K562 (cell line): Measurements from ENCODE around the gene EPS8. TPM values are rescaled to one million over a fixed set of nuclear protein-coding genes. Genes with fewer than 3 reads are reported as not detected.

Experiments used
- ATAC-seq: fragments of 200-7000 bp; cut with Tn5 transposase; 3 replicates; pipeline ENCODE4 v1.9.1; 2020; ENCODE audit warnings: moderate library complexity
- BruUV-seq: library from RNA; stranded (reverse); fragments of 400-500 nt; replicated peaks from 2 replicates; lab custom pipeline; 2021; lab: Mats Ljungman, UMichigan
- CTCF ChIA-PET: fragments of 300-600 bp; formaldehyde crosslinking; extraction: SDS; loops from one replicate; lab custom pipeline; 2021; ENCODE audit warnings: low intra/inter-chr PET ratio; lab: Yijun Ruan, JAX
- POLR2A ChIA-PET: fragments of 300-600, 350-650 bp; sonication (Branson Sonifier 250); formaldehyde crosslinking; extraction: SDS; loops from one replicate; lab custom pipeline; 2021; ENCODE audit warnings: antibody characterized with exemption, inconsistent platforms; lab: Yijun Ruan, JAX
- DNase-seq, 4 experiments: peaks; one replicate each; pipeline versions ENCODE4 v3.0.0 to v3.0.0-alpha.2; 2011 to 2018; ENCODE audit warnings: low spot score in 3 of 4, mixed read lengths in 3 of 4; ENCODE audit errors: extremely low read depth in 1 of 4
- FAIRE-seq: peaks from 2 replicates; lab custom pipeline; 2011; peaks lifted over from hg19 to GRCh38; lab: Jason Lieb, UNC
- H2AFZ ChIP-seq: 2 replicates; pipeline ENCODE4 v1.6.0; 2011; ENCODE audit warnings: low read depth, low read length, control low read depth, inconsistent platforms
- H3K27ac ChIP-seq: fragments of 200-600 bp; 3 replicates; pipeline ENCODE4 v1.8.0; 2011; ENCODE audit warnings: low read depth, mild to moderate bottlenecking, control low read depth, inconsistent platforms, low read length, moderate library complexity, mixed read lengths; ENCODE audit errors: extremely low read depth
- H3K27me3 ChIP-seq, 2 experiments: fragments of 300-600 bp in 1 of 2; 2 replicates in 1 of 2; 3 replicates in 1 of 2; pipeline versions ENCODE4 v1.6.0 to v1.8.0; 2011; ENCODE audit warnings: inconsistent platforms in 2 of 2, low read length in 2 of 2, mild to moderate bottlenecking in 1 of 2, mixed read lengths in 1 of 2, moderate library complexity in 1 of 2; ENCODE audit not compliant: control insufficient read depth in 2 of 2, insufficient read depth in 2 of 2
- H3K36me3 ChIP-seq: fragments of 300-600 bp; 3 replicates; pipeline ENCODE4 v1.8.0; 2011; ENCODE audit warnings: mild to moderate bottlenecking, low read length, inconsistent platforms; ENCODE audit not compliant: control insufficient read depth, insufficient read depth
- H3K4me1 ChIP-seq, 2 experiments: fragments of 200-600 bp in 1 of 2; replicated peaks in 1 of 2; 2 replicates in 1 of 2; 3 replicates in 1 of 2; pipeline versions ENCODE4 v1.5.1 to v1.8.0; 2011; ENCODE audit warnings: inconsistent platforms in 2 of 2, low read length in 2 of 2, mild to moderate bottlenecking in 1 of 2, mixed read lengths in 1 of 2, moderate library complexity in 1 of 2; ENCODE audit not compliant: control insufficient read depth in 2 of 2, insufficient read depth in 2 of 2
- H3K4me2 ChIP-seq: 2 replicates; pipeline ENCODE4 v1.6.1; 2011; ENCODE audit warnings: low read length, control low read depth, inconsistent platforms, mixed read lengths; ENCODE audit not compliant: insufficient read depth
- H3K4me3 ChIP-seq: fragments of 200-600 bp; sonication (generic), shearing (Covaris generic); 2 replicates; pipeline ENCODE4 v1.5.1; 2016; ENCODE audit warnings: control low read depth, inconsistent platforms
- H3K79me2 ChIP-seq: fragments of 200-600 bp; 3 replicates; pipeline ENCODE4 v1.8.0; 2011; ENCODE audit warnings: low read length, inconsistent platforms; ENCODE audit not compliant: control insufficient read depth, insufficient read depth
- H3K9ac ChIP-seq, 2 experiments: 2 replicates each; pipeline versions ENCODE4 v1.6.0 to v1.6.1; 2011; ENCODE audit warnings: low read depth in 2 of 2, low read length in 2 of 2, control low read depth in 1 of 2, inconsistent platforms in 1 of 2, mild to moderate bottlenecking in 1 of 2, mixed read lengths in 1 of 2; ENCODE audit not compliant: insufficient read depth in 1 of 2
- H3K9me1 ChIP-seq: one replicate; pipeline ENCODE4 v1.6.0; 2011; ENCODE audit warnings: inconsistent platforms, mild to moderate bottlenecking, low read length, moderate library complexity; ENCODE audit not compliant: control insufficient read depth, insufficient read depth
- H3K9me3 ChIP-seq: replicated peaks from 2 replicates; pipeline ENCODE4 v1.5.1; 2011; ENCODE audit warnings: low read depth, low read length, inconsistent platforms; ENCODE audit not compliant: control insufficient read depth, insufficient read depth
- H4K20me1 ChIP-seq: replicated peaks from 2 replicates; pipeline ENCODE4 v1.6.1; 2011; ENCODE audit warnings: low read length, inconsistent platforms, mixed read lengths; ENCODE audit not compliant: control insufficient read depth, insufficient read depth
- NCOA2 ChIP-seq, 2 experiments: fragments of 450-650 bp; IDR thresholded peaks; 2 replicates each; pipeline ENCODE4 v1.6.1; 2018; ENCODE audit warnings: mild to moderate bottlenecking in 2 of 2, moderate library complexity in 1 of 2; ENCODE audit not compliant: partially characterized antibody in 2 of 2
- SMAD4 ChIP-seq: fragments of 250-450 bp; sonication (Bioruptor Pico); conservative IDR thresholded peaks from 2 replicates; pipeline ENCODE4 v1.8.0; 2021; ENCODE audit warnings: inconsistent platforms, mild to moderate bottlenecking, moderate library complexity
- SOX6 ChIP-seq: fragments of 450-650 bp; IDR thresholded peaks from 2 replicates; pipeline ENCODE4 v1.6.1; 2014; ENCODE audit warnings: mild to moderate bottlenecking
- ZBED1 ChIP-seq: IDR thresholded peaks from 2 replicates; pipeline ENCODE4 v1.6.1; 2014
- ZBTB8A ChIP-seq: fragments of 450-650 bp; IDR thresholded peaks from 2 replicates; pipeline ENCODE4 v1.6.1; 2018; ENCODE audit warnings: mild to moderate bottlenecking, moderate library complexity; ENCODE audit not compliant: partially characterized antibody
- ZNF24 ChIP-seq: fragments of 450-650 bp; IDR thresholded peaks from 2 replicates; pipeline ENCODE4 v1.6.1; 2016
- ZNF785 ChIP-seq: fragments of 250-450 bp; sonication (Bioruptor Pico); IDR thresholded peaks from 2 replicates; pipeline ENCODE4 v1.4.0; 2020; ENCODE audit warnings: mild to moderate bottlenecking
- WGBS: fragments of 100-300 bp; shearing (Covaris generic); methylation state at CpG from one replicate; pipeline ENCODE4 v1.1.6; 2016; ENCODE audit warnings: low coverage, mixed read lengths; ENCODE audit not compliant: insufficient coverage; ENCODE audit errors: missing lambda C conversion rate; 5-methylcytosine and 5-hydroxymethylcytosine counted together
- in situ Hi-C: fragments of 300-500 bp; cut with MboI; formaldehyde crosslinking; loops from 4 replicates; pipeline ENCODE4 v1.15.0; 2018; ENCODE audit warnings: inconsistent platforms, mixed read lengths
- intact Hi-C: fragments of 100-400 bp; cut with micrococcal nuclease; formaldehyde crosslinking; loops from 2 replicates; pipeline ENCODE4 v1.14.2; 2022
- polyA plus RNA-seq, 8 experiments: library from polyadenylated mRNA; depleted of rRNA in 4 of 8; stranded (reverse) in 5 of 8; unstranded in 3 of 8; fragments of >200 nt; fragmentation: Nextera tagmentation in 2 of 8; fragmentation: Illumina TruSeq in 1 of 8; extraction: Ambion mirVana in 2 of 8; extraction: Trizol in 1 of 8; gene quantifications; 2 replicates each; pipeline versions ENCODE4 v1.2.1 to v1.2.3, GENCODE V29; 2011 to 2014; ENCODE audit warnings: inconsistent platforms in 1 of 8, missing spikeins in 1 of 8
- total RNA-seq, 7 experiments: library from RNA; depleted of rRNA in 6 of 7; stranded (reverse); fragments of >200 nt in 6 of 7; fragmentation: Illumina TruSeq in 2 of 7; extraction: Trizol in 2 of 7; gene quantifications; 2 replicates each; pipeline versions ENCODE4 v1.2.1 to v1.2.3, GENCODE V29; 2011 to 2021; ENCODE audit warnings: low replicate concordance in 1 of 7
- TF ChIP-seq, protein P1 (sequence below): fragments of 450-650 bp; formaldehyde crosslinking; IDR thresholded peaks from 2 replicates; pipeline ENCODE4 v1.4.0; 2020; ENCODE audit warnings: mild to moderate bottlenecking, mixed read lengths

Gene EPS8
- total and polyA plus RNA-seq, 9 of the 15 experiments (the other 6 are each of a cell fraction or from before 2014, with no cell fraction given) = 0.10 to 1.9 (median 0.33) TPM

DNA sequence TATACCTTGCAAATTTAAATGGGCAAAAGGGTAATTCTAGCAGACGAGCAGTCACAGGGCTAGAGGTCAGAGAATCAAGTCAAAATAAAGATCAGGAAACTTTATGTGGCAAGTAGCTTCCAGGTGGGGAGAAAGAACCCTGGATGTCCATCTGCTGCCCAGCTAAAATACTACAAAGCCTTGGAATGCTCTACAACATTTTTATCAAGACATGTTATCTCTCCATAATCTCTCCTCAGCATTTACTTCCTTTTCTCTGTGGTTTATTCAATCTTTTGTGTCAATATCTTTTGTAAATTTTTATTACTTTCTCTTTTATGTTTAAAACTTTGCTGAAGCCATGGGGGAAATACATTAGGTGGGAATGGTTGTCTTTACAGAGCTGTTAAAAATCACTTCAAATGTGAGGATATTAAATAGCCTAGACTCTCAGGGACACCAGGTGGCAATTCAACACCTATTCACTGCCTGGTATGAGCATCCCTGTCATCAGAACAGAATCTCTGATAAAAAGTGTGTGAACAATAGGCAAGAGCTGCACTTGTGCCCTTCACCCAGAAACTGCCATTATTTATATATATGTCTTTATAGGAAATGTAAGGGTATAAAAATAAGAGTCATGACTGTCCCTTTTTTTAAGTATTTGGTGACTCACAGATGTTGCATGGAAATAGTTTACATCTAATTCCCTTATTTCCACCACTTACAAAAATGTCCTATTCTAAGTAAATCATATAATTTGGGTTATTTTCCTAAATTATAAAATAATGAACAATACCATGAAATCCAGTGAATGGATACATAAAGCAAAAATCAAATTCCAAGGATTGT lies 152.9 kb downstream of the EPS8 start:
- no peak overlapping the region for H3K9ac ChIP-seq
- no peak for ATAC-seq
- TF ChIP-seq, protein P1, sequence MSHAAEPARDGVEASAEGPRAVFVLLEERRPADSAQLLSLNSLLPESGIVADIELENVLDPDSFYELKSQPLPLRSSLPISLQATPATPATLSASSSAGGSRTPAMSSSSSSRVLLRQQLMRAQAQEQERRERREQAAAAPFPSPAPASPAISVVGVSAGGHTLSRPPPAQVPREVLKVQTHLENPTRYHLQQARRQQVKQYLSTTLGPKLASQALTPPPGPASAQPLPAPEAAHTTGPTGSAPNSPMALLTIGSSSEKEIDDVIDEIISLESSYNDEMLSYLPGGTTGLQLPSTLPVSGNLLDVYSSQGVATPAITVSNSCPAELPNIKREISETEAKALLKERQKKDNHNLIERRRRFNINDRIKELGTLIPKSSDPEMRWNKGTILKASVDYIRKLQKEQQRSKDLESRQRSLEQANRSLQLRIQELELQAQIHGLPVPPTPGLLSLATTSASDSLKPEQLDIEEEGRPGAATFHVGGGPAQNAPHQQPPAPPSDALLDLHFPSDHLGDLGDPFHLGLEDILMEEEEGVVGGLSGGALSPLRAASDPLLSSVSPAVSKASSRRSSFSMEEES (CRISPR knock-in tag) = no peak
- TF ChIP-seq NCOA2 (IDR thresholded peaks at IDR 0.05; ENCODE audit: partially characterized antibody in 2 of 2) = no peak
- no peak for TF ChIP-seq ZNF24
- no peak for TF ChIP-seq SOX6
- no peak for TF ChIP-seq SMAD4 (CRISPR knock-in tag)
- TF ChIP-seq ZBED1 = no peak
- TF ChIP-seq ZBTB8A = no peak
- no peak for TF ChIP-seq ZNF785 (CRISPR knock-in tag)
- TF ChIP-seq, all 486 proteins: peak for 0
- CTCF ChIA-PET = no interaction called here
- H2AFZ ChIP-seq = no peak overlapping the region
- intact Hi-C loops = no loop called here
- FAIRE-seq = no peak
- H3K4me2 ChIP-seq = no peak overlapping the region
- no peaks in the 10 kb centered on the region for H3K36me3 ChIP-seq
- 0% methylated on average over 1 of the region's 1 CpG for WGBS
- no peaks in the 10 kb centered on the region for H4K20me1 ChIP-seq
- DNase-seq = no peak
- H3K9me1 ChIP-seq = no peaks in the 10 kb centered on the region
- POLR2A ChIA-PET = no interaction called here
- no peak overlapping the region for H3K27ac ChIP-seq
- H3K4me1 ChIP-seq = no peaks in the 10 kb centered on the region
- in situ Hi-C loops = no loop called here
- no peaks in the 10 kb centered on the region for H3K79me2 ChIP-seq
- no peaks in the 10 kb centered on the region for H3K27me3 ChIP-seq
- no TSS peak for BruUV-seq
- no peaks in the 10 kb centered on the region for H3K9me3 ChIP-seq
- no peak overlapping the region for H3K4me3 ChIP-seq
